ENCODE results near the gene AGGF1. TPM values are rescaled to one million over a fixed set of nuclear protein-coding genes. Genes with fewer than 3 reads are reported as not detected.

AGGF1 gene
- polyA plus RNA-seq, 1 experiment: 22.8 TPM

GRCh38 chr5:77003246-77003645 is 27.0 kb upstream of the AGGF1 start:
- Histone ChIP-seq H3K9me3 (ENCODE audit: control insufficient read depth, insufficient read depth, low read length) (no peaks in the 10 kb centered on the region), H3K27me3 (ENCODE audit: control insufficient read depth, insufficient read depth, low read length) (peaks cover 10% of the 10 kb centered on the region), H3K27ac (ENCODE audit: low read depth, low read length) (no peak overlapping the region), H3K4me3 (ENCODE audit: low read depth, low read length) (no peak overlapping the region)
- CTCF ChIA-PET: no interaction called here
- DNase-seq (ENCODE audit: low read depth, low spot score): no peak
- no peak for TF ChIP-seq CTCF (IDR thresholded peaks at IDR 0.05; ENCODE audit: low read depth, low read length)
- POLR2A ChIA-PET: no interaction called here

GRCh38 chr5:77006124-77006523 is 24.1 kb upstream of the AGGF1 start:
- Histone ChIP-seq H3K4me3 (ENCODE audit: low read depth, low read length) (no peak overlapping the region), H3K27ac (ENCODE audit: low read depth, low read length) (no peak overlapping the region), H3K27me3 (ENCODE audit: control insufficient read depth, insufficient read depth, low read length) (peaks cover 10% of the 10 kb centered on the region), H3K9me3 (ENCODE audit: control insufficient read depth, insufficient read depth, low read length) (no peaks in the 10 kb centered on the region)
- no peak for TF ChIP-seq CTCF (IDR thresholded peaks at IDR 0.05; ENCODE audit: low read depth, low read length)
- CTCF ChIA-PET: interaction anchor here (1.4 kb wide), 1 partner anchor 10 kb away, joined by 6 read pairs; no protein-coding TSS in a partner anchor
- DNase-seq (ENCODE audit: low read depth, low spot score): no peak
- POLR2A ChIA-PET: no interaction called here

GRCh38 chr5:77008413-77008812 is 21.8 kb upstream of the AGGF1 start:
- POLR2A ChIA-PET: no interaction called here

GRCh38 chr5:77010243-77010642 is 20.0 kb upstream of the AGGF1 start:
- Histone ChIP-seq H3K9me3 (ENCODE audit: control insufficient read depth, insufficient read depth, low read length) (no peaks in the 10 kb centered on the region), H3K27me3 (ENCODE audit: control insufficient read depth, insufficient read depth, low read length) (peaks cover 10% of the 10 kb centered on the region), H3K4me3 (ENCODE audit: low read depth, low read length) (no peak overlapping the region), H3K27ac (ENCODE audit: low read depth, low read length) (no peak overlapping the region)
- POLR2A ChIA-PET: no interaction called here
- CTCF ChIA-PET: no interaction called here
- no peak for TF ChIP-seq CTCF (IDR thresholded peaks at IDR 0.05; ENCODE audit: low read depth, low read length)
- DNase-seq (ENCODE audit: low read depth, low spot score): no peak

More at GRCh38 chr5:77008413-77008812, 21.8 kb upstream of the AGGF1 start:
- no peak overlapping the region for H3K4me3 ChIP-seq (ENCODE audit: low read depth, low read length)
- no peak for DNase-seq (ENCODE audit: low read depth, low spot score)
- TF ChIP-seq CTCF (IDR thresholded peaks at IDR 0.05; ENCODE audit: low read depth, low read length): no peak
- H3K27me3 ChIP-seq (ENCODE audit: control insufficient read depth, insufficient read depth, low read length): peaks cover 12% of the 10 kb centered on the region
- CTCF ChIA-PET: no interaction called here
- no peak overlapping the region for H3K27ac ChIP-seq (ENCODE audit: low read depth, low read length)
- H3K9me3 ChIP-seq (ENCODE audit: control insufficient read depth, insufficient read depth, low read length): no peaks in the 10 kb centered on the region

- no peak for DNase-seq (ENCODE audit: low read depth, low spot score)
- ChIA-PET CTCF (no interaction called here), POLR2A (no interaction called here)
- no peak overlapping the region for H3K27ac ChIP-seq (ENCODE audit: low read depth, low read length)
- H3K27me3 ChIP-seq (ENCODE audit: control insufficient read depth, insufficient read depth, low read length): peaks cover 7% of the 10 kb centered on the region
- no peak for TF ChIP-seq CTCF (IDR thresholded peaks at IDR 0.05; ENCODE audit: low read depth, low read length)
- H3K4me3 ChIP-seq (ENCODE audit: low read depth, low read length): no peak overlapping the region
- no peaks in the 10 kb centered on the region for H3K9me3 ChIP-seq (ENCODE audit: control insufficient read depth, insufficient read depth, low read length)
Measured at GRCh38 chr5:77011498-77011897, 18.7 kb upstream of the AGGF1 start.

All from AG04450 (cell line).